PC-9 (cell line): ENCODE data around the gene ARHGAP44. TPM values are rescaled to one million over a fixed set of nuclear protein-coding genes. Genes with fewer than 3 reads are reported as not detected.

Source experiments
- BruUV-seq: library from RNA; stranded (reverse); fragments of 400-500 nt; replicated peaks from 2 replicates; lab custom pipeline; 2021; lab: Mats Ljungman, UMichigan
- CTCF ChIA-PET: fragments of 300-600 bp; sonication (Branson Sonifier 250); formaldehyde crosslinking; loops from one replicate; lab custom pipeline; 2022; ENCODE audit warnings: antibody characterized with exemption; lab: Charles Lee
- POLR2A ChIA-PET: fragments of 300-600 bp; sonication (Branson Sonifier 250); formaldehyde crosslinking; loops from one replicate; lab custom pipeline; 2022; ENCODE audit warnings: antibody characterized with exemption; ENCODE audit not compliant: unreplicated experiment; lab: Charles Lee
- DNase-seq, 2 experiments: peaks; one replicate each; pipeline versions ENCODE4 v3.0.0 to v3.0.0-alpha.2; 2015 to 2022; ENCODE audit warnings: mixed read lengths in 1 of 2
- H2AFZ ChIP-seq: fragments of 200-600 bp; sonication (generic); 2 replicates; pipeline ENCODE4 v1.8.1; 2017; ENCODE audit warnings: antibody characterized with exemption
- H3F3A ChIP-seq: fragments of 200-600 bp; sonication (generic); 2 replicates; pipeline ENCODE4 v1.8.1; 2017; ENCODE audit warnings: antibody characterized with exemption, mild to moderate bottlenecking, low read depth; ENCODE audit not compliant: insufficient read depth
- H3K27ac ChIP-seq: fragments of 200-600 bp; sonication (generic); 2 replicates; pipeline ENCODE4 v1.6.1; 2016; ENCODE audit warnings: mixed run types
- H3K27me3 ChIP-seq: fragments of 200-600 bp; sonication (generic); 2 replicates; pipeline ENCODE4 v1.6.1; 2016; ENCODE audit warnings: low read depth, mixed run types; ENCODE audit not compliant: insufficient read depth
- H3K36me3 ChIP-seq: fragments of 200-600 bp; sonication (generic); 2 replicates; pipeline ENCODE4 v1.6.1; 2016; ENCODE audit warnings: low read depth, mixed run types
- H3K4me1 ChIP-seq: fragments of 200-600 bp; sonication (generic); replicated peaks from 2 replicates; pipeline ENCODE4 v1.6.1; 2016; ENCODE audit warnings: mixed run types; ENCODE audit not compliant: insufficient read depth
- H3K4me2 ChIP-seq: fragments of 200-600 bp; sonication (generic); 2 replicates; pipeline ENCODE4 v1.6.1; 2017; ENCODE audit warnings: mixed run types
- H3K4me3 ChIP-seq: fragments of 200-600 bp; sonication (generic); 2 replicates; pipeline ENCODE4 v1.6.1; 2016; ENCODE audit warnings: mixed run types
- H3K79me2 ChIP-seq: fragments of 200-600 bp; sonication (generic); 2 replicates; pipeline ENCODE4 v1.6.1; 2017; ENCODE audit warnings: low read depth, mixed run types
- H3K9me2 ChIP-seq: fragments of 200-600 bp; sonication (generic); 2 replicates; pipeline ENCODE4 v1.8.1; 2017; ENCODE audit warnings: mild to moderate bottlenecking; ENCODE audit not compliant: insufficient read depth
- H3K9me3 ChIP-seq: fragments of 200-600 bp; sonication (generic); 2 replicates; pipeline ENCODE4 v1.8.1; 2016; ENCODE audit warnings: low read depth; ENCODE audit not compliant: insufficient read depth
- H4K20me1 ChIP-seq: fragments of 200-600 bp; sonication (generic); 2 replicates; pipeline ENCODE4 v1.8.1; 2017; ENCODE audit not compliant: insufficient read depth
- EZH2 ChIP-seq: fragments of 200-600 bp; sonication (generic); IDR thresholded peaks from 2 replicates; pipeline ENCODE4 v1.8.0; 2017; ENCODE audit warnings: antibody characterized with exemption, low read depth
- intact Hi-C: fragments of 100-400 bp; cut with micrococcal nuclease; formaldehyde crosslinking; loops from one replicate; pipeline ENCODE4 v1.10.0; 2022; ENCODE audit not compliant: unreplicated experiment
- total RNA-seq: library from RNA; stranded (reverse); gene quantifications from 2 replicates; pipeline ENCODE4 v1.2.3, GENCODE V29; 2021
- TF ChIP-seq, protein P1 (sequence below): fragments of 200-600 bp; sonication (generic); conservative IDR thresholded peaks from 2 replicates; pipeline ENCODE4 v1.6.1; 2017; ENCODE audit warnings: mixed run types, antibody characterized with exemption, mild to moderate bottlenecking, moderate library complexity

ARHGAP44 gene
- total RNA-seq, 1 experiment from 2014 or later: not detected

DNA sequence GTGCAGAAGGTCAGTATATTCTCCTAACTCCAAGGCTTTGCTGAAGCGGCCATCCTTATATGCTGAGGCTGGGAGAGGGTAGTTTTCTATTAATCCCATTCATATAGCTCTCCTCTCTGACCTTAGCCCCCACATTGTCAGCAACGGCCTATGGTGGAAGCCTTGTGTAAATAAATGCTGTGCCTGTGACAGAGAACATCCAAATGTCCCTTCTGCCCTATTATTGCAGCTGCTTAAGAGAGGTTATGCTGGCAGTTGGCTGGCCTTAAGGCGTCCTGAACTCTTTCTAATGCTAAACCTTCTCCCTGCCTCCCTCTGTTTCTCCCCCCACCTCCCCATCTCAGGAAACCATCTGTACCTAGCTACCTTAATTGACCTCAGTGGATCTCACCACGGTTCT is 53.6 kb downstream of the ARHGAP44 start:
- no peaks in the 10 kb centered on the region for H3F3A ChIP-seq
- DNase-seq: no peak
- H3K27ac ChIP-seq: no peak overlapping the region
- H3K9me2 ChIP-seq: no peaks in the 10 kb centered on the region
- H3K4me2 ChIP-seq: no peak overlapping the region
- no peak overlapping the region for H2AFZ ChIP-seq
- TF ChIP-seq, protein P1, sequence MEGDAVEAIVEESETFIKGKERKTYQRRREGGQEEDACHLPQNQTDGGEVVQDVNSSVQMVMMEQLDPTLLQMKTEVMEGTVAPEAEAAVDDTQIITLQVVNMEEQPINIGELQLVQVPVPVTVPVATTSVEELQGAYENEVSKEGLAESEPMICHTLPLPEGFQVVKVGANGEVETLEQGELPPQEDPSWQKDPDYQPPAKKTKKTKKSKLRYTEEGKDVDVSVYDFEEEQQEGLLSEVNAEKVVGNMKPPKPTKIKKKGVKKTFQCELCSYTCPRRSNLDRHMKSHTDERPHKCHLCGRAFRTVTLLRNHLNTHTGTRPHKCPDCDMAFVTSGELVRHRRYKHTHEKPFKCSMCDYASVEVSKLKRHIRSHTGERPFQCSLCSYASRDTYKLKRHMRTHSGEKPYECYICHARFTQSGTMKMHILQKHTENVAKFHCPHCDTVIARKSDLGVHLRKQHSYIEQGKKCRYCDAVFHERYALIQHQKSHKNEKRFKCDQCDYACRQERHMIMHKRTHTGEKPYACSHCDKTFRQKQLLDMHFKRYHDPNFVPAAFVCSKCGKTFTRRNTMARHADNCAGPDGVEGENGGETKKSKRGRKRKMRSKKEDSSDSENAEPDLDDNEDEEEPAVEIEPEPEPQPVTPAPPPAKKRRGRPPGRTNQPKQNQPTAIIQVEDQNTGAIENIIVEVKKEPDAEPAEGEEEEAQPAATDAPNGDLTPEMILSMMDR: no peak
- no peak for TF ChIP-seq EZH2
- CTCF ChIA-PET: no interaction called here
- POLR2A ChIA-PET: no interaction called here
- no TSS peak for BruUV-seq
- intact Hi-C loops: no loop called here
- no peaks in the 10 kb centered on the region for H3K9me3 ChIP-seq
- H3K79me2 ChIP-seq: no peaks in the 10 kb centered on the region
- H3K36me3 ChIP-seq: no peaks in the 10 kb centered on the region
- H3K4me1 ChIP-seq: no peaks in the 10 kb centered on the region
- H4K20me1 ChIP-seq: no peaks in the 10 kb centered on the region
- H3K4me3 ChIP-seq: no peak overlapping the region
- peaks cover 15% of the 10 kb centered on the region; the same call in 1 of the 2 replicates for H3K27me3 ChIP-seq

DNA sequence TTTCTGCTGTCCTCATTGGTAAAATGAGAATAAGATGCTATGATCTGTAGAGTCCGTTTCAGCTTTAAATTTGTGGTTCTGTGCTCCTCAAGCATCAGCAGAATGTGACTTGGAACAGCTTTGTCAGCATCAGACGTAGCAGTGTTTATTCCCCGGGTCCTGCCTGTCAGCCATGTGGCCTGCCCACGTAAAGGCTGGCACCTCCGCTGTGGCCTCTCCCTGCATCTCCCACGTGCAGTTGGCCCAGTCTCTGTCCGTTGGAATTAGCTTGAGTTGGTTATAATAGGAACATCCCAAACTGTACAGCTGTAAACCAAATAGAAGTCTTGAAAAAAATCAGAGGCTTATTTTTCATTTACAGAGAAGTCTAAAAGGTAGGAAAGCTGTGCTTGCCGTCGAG is 61.7 kb downstream of the ARHGAP44 start:
- H3K27me3 ChIP-seq: peaks cover 27% of the 10 kb centered on the region; the same call in 1 of the 2 replicates
- DNase-seq: no peak
- H3K27ac ChIP-seq: no peak overlapping the region
- H4K20me1 ChIP-seq: no peaks in the 10 kb centered on the region
- intact Hi-C loops: no loop called here
- H3K9me2 ChIP-seq: no peaks in the 10 kb centered on the region
- POLR2A ChIA-PET: no interaction called here
- H3K9me3 ChIP-seq: no peaks in the 10 kb centered on the region
- H3K36me3 ChIP-seq: no peaks in the 10 kb centered on the region
- H3F3A ChIP-seq: no peaks in the 10 kb centered on the region
- H3K79me2 ChIP-seq: no peaks in the 10 kb centered on the region
- H3K4me3 ChIP-seq: no peak overlapping the region
- no peak overlapping the region for H3K4me2 ChIP-seq
- CTCF ChIA-PET: no interaction called here
- no peak for TF ChIP-seq EZH2
- TF ChIP-seq, protein P1: no peak
- no TSS peak for BruUV-seq
- no peaks in the 10 kb centered on the region for H3K4me1 ChIP-seq
- H2AFZ ChIP-seq: no peak overlapping the region

DNA sequence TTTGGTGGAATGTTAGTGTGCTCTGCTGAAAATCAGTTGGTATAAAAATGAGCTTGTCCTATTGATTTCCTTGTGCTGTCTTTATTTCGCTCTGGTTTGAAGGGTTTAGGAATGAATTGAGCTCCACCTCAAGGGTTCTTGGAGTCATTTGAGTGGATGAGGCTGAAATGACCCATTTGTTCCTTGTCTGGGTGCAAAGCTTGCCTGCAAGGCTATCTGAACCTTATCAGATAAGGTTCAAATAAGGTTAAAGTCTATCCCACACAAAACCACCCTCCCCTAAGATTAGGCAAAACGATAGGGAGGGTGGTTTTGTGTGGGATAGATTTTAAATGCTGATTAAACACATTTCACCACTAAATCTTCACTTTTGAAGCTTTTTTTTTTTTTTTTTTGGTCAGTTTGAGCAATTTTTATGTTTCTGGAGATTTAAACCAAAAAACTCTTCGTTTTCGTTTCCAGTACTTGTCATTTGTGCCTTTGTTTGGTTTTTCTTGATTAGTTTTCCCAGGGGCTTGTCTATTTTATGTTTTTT is 62.7 kb downstream of the ARHGAP44 start:
- H3K27ac ChIP-seq: no peak overlapping the region
- H2AFZ ChIP-seq: no peak overlapping the region
- no peaks in the 10 kb centered on the region for H3K9me2 ChIP-seq
- H4K20me1 ChIP-seq: no peaks in the 10 kb centered on the region
- H3K4me1 ChIP-seq: no peaks in the 10 kb centered on the region
- no peaks in the 10 kb centered on the region for H3K36me3 ChIP-seq
- intact Hi-C loops: no loop called here
- DNase-seq: no peak
- no peaks in the 10 kb centered on the region for H3F3A ChIP-seq
- H3K27me3 ChIP-seq: peaks cover 24% of the 10 kb centered on the region; the same call in 1 of the 2 replicates
- H3K9me3 ChIP-seq: no peaks in the 10 kb centered on the region
- POLR2A ChIA-PET: no interaction called here
- no TSS peak for BruUV-seq
- H3K4me2 ChIP-seq: no peak overlapping the region
- TF ChIP-seq, protein P1: no peak
- TF ChIP-seq EZH2: no peak
- H3K4me3 ChIP-seq: no peak overlapping the region
- no peaks in the 10 kb centered on the region for H3K79me2 ChIP-seq
- CTCF ChIA-PET: no interaction called here
